ENCODE measurements around the gene C1orf21. TPM values are rescaled to one million over a fixed set of nuclear protein-coding genes. Genes with fewer than 3 reads are reported as not detected.

C1orf21 gene
- polyA plus RNA-seq, 3 donors, result 0.23 to 1.1 (median 0.28) TPM

DNA sequence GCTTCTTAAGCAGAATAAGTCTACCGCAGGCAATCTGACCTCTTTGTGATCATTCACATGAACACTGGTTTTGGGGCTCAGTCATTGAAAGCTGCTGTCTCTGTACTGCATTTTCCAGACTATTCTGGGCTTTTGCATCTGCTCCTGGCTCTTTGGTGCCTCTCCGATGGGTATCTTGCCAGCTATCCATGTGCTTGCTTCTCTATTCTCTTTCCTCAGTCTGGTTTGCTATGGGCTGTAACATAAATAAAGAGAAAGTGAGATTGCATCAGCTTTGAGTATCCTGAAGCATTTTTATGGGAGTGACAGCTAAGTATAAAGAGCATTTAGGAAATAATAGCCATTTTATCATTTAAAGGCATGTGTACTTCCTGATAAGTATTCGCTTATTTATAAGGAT is 70.7 kb downstream of the C1orf21 start:
- H3K4me1 ChIP-seq (ENCODE audit: control insufficient read depth in 1 of 2, insufficient read depth in 2 of 2, low read length in 2 of 2), result peaks cover 15 to 17% of the 10 kb centered on the region in 2 donors
- no peak overlapping the region for H3K4me2 ChIP-seq (replicated peaks; ENCODE audit: extremely low read depth, low read length, poor library complexity, severe bottlenecking)
- peaks cover 0 to 3% (median 1%) of the 10 kb centered on the region in 3 donors for H3K27me3 Mint-ChIP-seq (ENCODE audit: low read depth in 3 of 3)
- no peak for DNase-seq
- H3K9me3 ChIP-seq (replicated peaks in 1 of 2; ENCODE audit: control insufficient read depth in 1 of 2, insufficient read depth in 1 of 2, low read length in 2 of 2), result no peaks in the 10 kb centered on the region
- intact Hi-C loops (cut with micrococcal nuclease), result no loop called here
- H3K4me3 ChIP-seq (replicated peaks in 1 of 3; ENCODE audit: low read depth in 2 of 3, low read length in 3 of 3), result no peak overlapping the region
- 100% methylated on average over 1 of the region's 3 CpGs for WGBS (ENCODE audit: insufficient coverage)
- H3K9me3 Mint-ChIP-seq, result peaks cover 0 to 1% (median 0%) of the 10 kb centered on the region in 7 donors
- H3K9ac ChIP-seq (ENCODE audit: insufficient read depth, low read length, poor library complexity, severe bottlenecking), result no peak overlapping the region
- H3K27ac Mint-ChIP-seq, result no peak overlapping the region
- peaks cover 23% of the 10 kb centered on the region for H3K4me1 Mint-ChIP-seq
- no peaks in the 10 kb centered on the region for H3K79me2 ChIP-seq (ENCODE audit: insufficient read depth, low read length)
- no peak overlapping the region for H3K4me3 Mint-ChIP-seq
- TF ChIP-seq CTCF (IDR thresholded peaks at IDR 0.05), result no peak
- no peaks in the 10 kb centered on the region for H3K36me3 ChIP-seq (replicated peaks in 1 of 2; ENCODE audit: control insufficient read depth in 1 of 2, insufficient read depth in 2 of 2, low read length in 2 of 2)
- no peak overlapping the region for H3K27ac ChIP-seq (ENCODE audit: low read depth in 1 of 2, low read length in 2 of 2)
- no peak overlapping the region for H2AFZ ChIP-seq (ENCODE audit: insufficient read depth, low read depth, low read length, poor library complexity, severe bottlenecking)
- H4K20me1 ChIP-seq (ENCODE audit: insufficient read depth, low read length), result no peaks in the 10 kb centered on the region
- no peaks in the 10 kb centered on the region for H3K27me3 ChIP-seq (ENCODE audit: control insufficient read depth in 2 of 2, insufficient read depth in 2 of 2, low read length in 2 of 2)
- H3K36me3 Mint-ChIP-seq, result no peaks in the 10 kb centered on the region

GRCh38 chr1:184461321-184461720 is 74.5 kb downstream of the C1orf21 start:
- Histone ChIP-seq H4K20me1 (ENCODE audit: insufficient read depth, low read length) (no peaks in the 10 kb centered on the region), H3K27me3 (ENCODE audit: control insufficient read depth in 2 of 2, insufficient read depth in 2 of 2, low read length in 2 of 2) (no peaks in the 10 kb centered on the region), H3K79me2 (ENCODE audit: insufficient read depth, low read length) (no peaks in the 10 kb centered on the region), H3K9ac (ENCODE audit: insufficient read depth, low read length, poor library complexity, severe bottlenecking) (no peak overlapping the region), H2AFZ (ENCODE audit: insufficient read depth, low read depth, low read length, poor library complexity, severe bottlenecking) (no peak overlapping the region), H3K9me3 (replicated peaks in 1 of 2; ENCODE audit: control insufficient read depth in 1 of 2, insufficient read depth in 1 of 2, low read length in 2 of 2) (no peaks in the 10 kb centered on the region), H3K4me2 (replicated peaks; ENCODE audit: extremely low read depth, low read length, poor library complexity, severe bottlenecking) (no peak overlapping the region), H3K4me1 (ENCODE audit: control insufficient read depth in 1 of 2, insufficient read depth in 2 of 2, low read length in 2 of 2) (peaks cover 6% of the 10 kb centered on the region in 2 donors), H3K36me3 (replicated peaks in 1 of 2; ENCODE audit: control insufficient read depth in 1 of 2, insufficient read depth in 2 of 2, low read length in 2 of 2) (no peaks in the 10 kb centered on the region), H3K4me3 (replicated peaks in 1 of 3; ENCODE audit: low read depth in 2 of 3, low read length in 3 of 3) (no peak overlapping the region), H3K27ac (ENCODE audit: low read depth in 1 of 2, low read length in 2 of 2) (no peak overlapping the region)
- intact Hi-C loops (cut with micrococcal nuclease), result no loop called here
- Mint-ChIP-seq H3K4me1 (peaks cover 13% of the 10 kb centered on the region), H3K4me3 (no peak overlapping the region), H3K27ac (no peak overlapping the region), H3K27me3 (ENCODE audit: low read depth in 3 of 3) (peaks cover 0 to 1% (median 1%) of the 10 kb centered on the region in 3 donors), H3K9me3 (peaks cover 0 to 1% (median 0%) of the 10 kb centered on the region in 7 donors), H3K36me3 (no peaks in the 10 kb centered on the region)
- DNase-seq, result no peak
- WGBS (ENCODE audit: insufficient coverage), result 100% methylated on average over 3 of the region's 5 CpGs
- no peak for TF ChIP-seq CTCF (IDR thresholded peaks at IDR 0.05)
